ENCODE data around the gene JUND.
A peak's percentile ranks its signal among the peaks of the same experiment; 100 is the strongest.

The JUND gene

GRCh38 chr19:18233224-18233825 is 48.1 kb downstream of the JUND start:
- peak; percentile 48 for DNase-seq

GRCh38 chr19:18232540-18233223 is 48.7 kb downstream of the JUND start:
- DNase-seq, result no peak

GRCh38 chr19:18231775-18232174 is 49.6 kb downstream of the JUND start:
- no peak for DNase-seq

- DNase-seq, result no peak
These were observed 50.3 kb downstream of the JUND start for GRCh38 chr19:18230941-18231734.

GRCh38 chr19:18229915-18230314 is 51.5 kb downstream of the JUND start:
- DNase-seq, result no peak

Measured in activated naive CD4-positive, alpha-beta T cell treated with anti-CD3 and anti-CD28 coated beads, Interleukin-2, amount 50 U/mL, for 16 hours (primary cell).